Activated B cell treated with CpG ODN at 0.5 μM for 24 hours (primary cell): Measurements from ENCODE around the gene ALKBH2. TPM values are rescaled to one million over a fixed set of nuclear protein-coding genes. Genes with fewer than 3 reads are reported as not detected.
A peak's percentile ranks its signal among the peaks of the same experiment; 100 is the strongest.

ENCODE experiments used
- ATAC-seq: fragments of 200-7000 bp; cut with Tn5 transposase; one replicate; pipeline ENCODE4 v1.10.0; 2021; ENCODE audit warnings: low read depth, mild to moderate bottlenecking, moderate library complexity
- CTCF ChIA-PET: fragments of 350-600 bp; sonication (Branson Sonifier 250); formaldehyde crosslinking; loops from one replicate; lab custom pipeline; 2021; ENCODE audit warnings: antibody characterized with exemption; lab: Charles Lee
- POLR2A ChIA-PET: fragments of 350-600 bp; sonication (Branson Sonifier 250); formaldehyde crosslinking; loops from one replicate; lab custom pipeline; 2021; ENCODE audit warnings: antibody characterized with exemption; lab: Charles Lee
- DNase-seq: peaks from one replicate; pipeline ENCODE4 v3.0.0; 2022
- H3K27ac Mint-ChIP-seq: one replicate; pipeline ENCODE4 v1.8.0; 2020; ENCODE audit warnings: mixed read lengths
- H3K27me3 Mint-ChIP-seq: one replicate; pipeline ENCODE4 v1.8.0; 2021; ENCODE audit warnings: mixed read lengths
- H3K36me3 Mint-ChIP-seq: one replicate; pipeline ENCODE4 v1.8.0; 2021; ENCODE audit warnings: low read depth, mixed read lengths
- H3K4me1 Mint-ChIP-seq: one replicate; pipeline ENCODE4 v1.8.0; 2021; ENCODE audit warnings: mixed read lengths
- H3K4me3 Mint-ChIP-seq: one replicate; pipeline ENCODE4 v1.8.0; 2020; ENCODE audit warnings: mild to moderate bottlenecking, mixed read lengths
- H3K9me3 Mint-ChIP-seq: one replicate; pipeline ENCODE4 v1.8.0; 2020; ENCODE audit warnings: mixed read lengths
- CTCF ChIP-seq: fragments of 200-600 bp; IDR thresholded peaks from one replicate; pipeline ENCODE4 v1.8.0; 2022; ENCODE audit warnings: antibody characterized with exemption, mild to moderate bottlenecking
- intact Hi-C: fragments of 100-400 bp; cut with micrococcal nuclease; formaldehyde crosslinking; loops from one replicate; pipeline ENCODE4 v1.15.1; 2024
- total RNA-seq: library from RNA; stranded (reverse); gene quantifications from 2 replicates; pipeline ENCODE4 v1.2.3, GENCODE V29; 2022

The ALKBH2 gene
- total RNA-seq, 1 donor from 2014 or later: 21.3 TPM

- ChIA-PET CTCF (interaction anchor here (1.6 to 2.6 kb wide), 2 partner anchors 15 to 280 kb away, joined by 4 to 19 read pairs; no protein-coding TSS in a partner anchor), POLR2A (no interaction called here)
- Mint-ChIP-seq H3K27ac (no peak overlapping the region), H3K9me3 (no peaks in the 10 kb centered on the region), H3K27me3 (no peaks in the 10 kb centered on the region), H3K36me3 (peaks cover 6% of the 10 kb centered on the region), H3K4me1 (peaks cover 6% of the 10 kb centered on the region), H3K4me3 (no peak overlapping the region)
- no peak for TF ChIP-seq CTCF
- ATAC-seq (no peak), DNase-seq (no peak)
- intact Hi-C loops: loop anchor here (2.0 kb wide), 1 partner anchor 41 kb away; no protein-coding TSS in a partner anchor
Measured at GRCh38 chr12:109113661-109114321, 20.5 kb upstream of the ALKBH2 start.

- H3K27me3 Mint-ChIP-seq: no peaks in the 10 kb centered on the region
Measured at GRCh38 chr12:109112720-109113465, 19.6 kb upstream of the ALKBH2 start.

GRCh38 chr12:109110988-109111495, 17.8 kb upstream of the ALKBH2 start:
- CTCF ChIA-PET: interaction anchor here (1.1 to 2.6 kb wide), 6 partner anchors 12 to 283 kb away, joined by 3 to 19 read pairs (median 9); no protein-coding TSS in a partner anchor
- ATAC-seq: peak; percentile 86
- H3K36me3 Mint-ChIP-seq: peaks cover 21% of the 10 kb centered on the region
- no peaks in the 10 kb centered on the region for H3K9me3 Mint-ChIP-seq
- H3K27me3 Mint-ChIP-seq: no peaks in the 10 kb centered on the region
- peaks cover 6% of the 10 kb centered on the region for H3K4me1 Mint-ChIP-seq
- peak; percentile 31 for DNase-seq
- POLR2A ChIA-PET: no interaction called here
- no peak overlapping the region for H3K27ac Mint-ChIP-seq
- H3K4me3 Mint-ChIP-seq: peak overlapping the region; percentile 77
- no peak for TF ChIP-seq CTCF
- intact Hi-C loops: loop anchor here (2.0 kb wide), 1 partner anchor 282 kb away; no protein-coding TSS in a partner anchor

More at GRCh38 chr12:109112720-109113465, 19.6 kb upstream of the ALKBH2 start:
- DNase-seq: no peak
- no peak for TF ChIP-seq CTCF
- Mint-ChIP-seq H3K9me3 (no peaks in the 10 kb centered on the region), H3K27ac (no peak overlapping the region), H3K4me3 (no peak overlapping the region), H3K36me3 (peaks cover 11% of the 10 kb centered on the region), H3K4me1 (peaks cover 6% of the 10 kb centered on the region)
- ATAC-seq: no peak
- CTCF ChIA-PET: interaction anchor here (0.6 to 2.6 kb wide), 8 partner anchors 8 to 281 kb away, joined by 3 to 19 read pairs (median 6); no protein-coding TSS in a partner anchor
- intact Hi-C loops: loop anchor here (2.0 kb wide), 1 partner anchor 42 kb away; no protein-coding TSS in a partner anchor
- POLR2A ChIA-PET: interaction anchor here (0.6 kb wide), 1 partner anchor 62 kb away, joined by 4 read pairs; no protein-coding TSS in a partner anchor

- no peak for DNase-seq
Measured at GRCh38 chr12:109109746-109110350, 16.6 kb upstream of the ALKBH2 start.

More at GRCh38 chr12:109109746-109110350, 16.6 kb upstream of the ALKBH2 start:
- Mint-ChIP-seq H3K36me3 (peaks cover 31% of the 10 kb centered on the region), H3K27ac (no peak overlapping the region), H3K27me3 (no peaks in the 10 kb centered on the region), H3K4me3 (no peak overlapping the region), H3K9me3 (no peaks in the 10 kb centered on the region), H3K4me1 (peaks cover 5% of the 10 kb centered on the region)
- intact Hi-C loops: loop anchor here (2.0 kb wide), 1 partner anchor 283 kb away; no protein-coding TSS in a partner anchor
- TF ChIP-seq CTCF: no peak
- ChIA-PET CTCF (interaction anchor here (0.6 to 0.7 kb wide), 2 partner anchors 23 to 1340 kb away, joined by 3 to 5 read pairs; no protein-coding TSS in a partner anchor), POLR2A (no interaction called here)
- no peak for ATAC-seq
